Vein endothelial cell (primary cell): ENCODE measurements around the gene XNDC1N. TPM values are rescaled to one million over a fixed set of nuclear protein-coding genes. Genes with fewer than 3 reads are reported as not detected.

Source experiments
- total RNA-seq: library from RNA; depleted of rRNA; stranded (reverse); fragments of >200 nt; gene quantifications from 2 replicates; pipeline ENCODE4 v1.2.3, GENCODE V29; 2012

XNDC1N gene
- total RNA-seq: 8.1 and 10.5 TPM in 2 replicates

DNA sequence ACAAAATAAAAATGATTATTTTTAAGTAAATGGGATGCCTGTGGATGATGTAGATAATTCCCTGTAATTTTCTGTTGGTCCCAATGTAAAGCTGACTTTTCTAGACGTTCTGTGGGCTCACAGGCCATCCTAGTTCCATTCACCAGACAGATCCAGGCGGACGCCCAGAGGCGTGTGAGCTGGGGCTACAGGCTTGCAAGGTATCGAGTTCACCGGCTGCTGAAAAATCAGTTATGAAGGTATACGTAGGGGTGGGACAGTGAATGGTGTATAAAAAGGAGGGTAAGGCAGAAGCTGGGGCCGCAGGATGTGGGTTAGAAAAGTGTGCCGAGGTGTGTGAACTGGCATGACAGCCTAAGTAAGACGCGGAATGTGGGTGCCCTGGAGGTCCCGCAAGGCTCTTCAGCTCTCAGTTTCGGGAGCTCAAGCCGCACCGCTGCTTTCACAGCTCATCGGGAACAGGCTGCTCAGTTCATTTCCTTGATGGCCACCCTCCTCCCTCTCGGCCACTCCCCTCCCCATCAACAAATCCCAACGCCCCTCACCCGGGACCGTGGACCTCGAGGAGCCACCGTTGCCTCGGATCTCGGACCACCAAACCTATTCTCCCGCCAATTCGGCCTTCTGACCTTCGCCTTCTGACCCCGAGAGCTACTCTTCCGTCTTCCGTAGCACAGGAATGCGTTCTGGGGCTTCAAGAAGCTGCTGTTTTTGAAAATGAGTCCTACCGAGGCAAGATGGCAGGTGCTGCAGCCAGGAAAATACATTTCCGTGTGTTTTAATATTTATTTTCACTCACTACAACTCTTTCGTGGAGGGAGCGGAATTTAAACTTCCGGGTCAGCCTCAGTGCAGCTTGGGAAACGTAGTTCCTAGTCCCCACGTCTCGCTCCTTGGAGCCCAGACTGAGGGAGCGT lies at the start of gene XNDC1N:
XNDC1N (minus strand) TSS at position 775 of the 917 bp plus-strand sequence. CDS start 5,241 bp downstream, outside the sequence.

DNA sequence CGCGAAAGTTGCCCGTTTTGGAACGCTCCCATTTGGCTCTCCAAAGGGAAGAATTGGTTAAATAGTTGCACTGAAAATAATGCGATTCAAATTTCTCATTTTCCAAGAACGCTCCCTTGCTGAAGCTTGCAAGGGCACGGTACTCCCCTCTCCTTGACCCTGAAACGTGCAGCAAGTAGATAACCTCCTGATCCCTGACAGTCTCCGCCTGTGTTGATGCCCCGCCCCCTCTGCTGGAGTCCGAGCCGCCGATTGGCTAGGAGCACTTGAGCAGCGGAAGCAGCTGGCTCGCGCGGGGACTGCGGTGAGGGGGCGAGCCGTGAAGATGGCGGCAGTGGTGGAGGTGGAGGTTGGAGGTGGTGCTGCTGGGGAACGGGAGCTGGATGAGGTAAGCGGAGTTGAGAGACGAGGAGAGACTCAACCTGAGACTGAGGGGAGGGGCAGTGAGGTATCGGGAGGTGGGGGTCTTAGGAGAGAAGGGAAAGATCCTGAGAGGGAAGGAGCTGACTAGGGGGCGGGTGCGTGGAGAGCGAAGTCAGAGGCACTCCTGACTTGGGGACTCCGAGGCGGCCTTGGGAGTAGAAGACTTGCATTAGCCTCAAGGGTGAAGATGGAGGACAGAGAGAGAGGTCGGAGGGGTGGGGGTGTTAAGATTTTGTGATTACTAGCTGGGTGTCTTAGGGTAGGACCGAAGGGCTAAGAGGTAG lies 496 bp upstream of the XNDC1N start, which contains the start of gene RNF121:
RNF121 (plus strand) TSS at position 310 of the 707 bp plus-strand sequence; CDS start at position 326, 16 bp downstream.

Other genes with a start within 250 kb of the XNDC1N start
- gene DEFB108B, start 95.4 kb downstream of the XNDC1N start, total RNA-seq: not detected in 2 replicates
- gene DEFB131B, start 50.1 kb downstream of the XNDC1N start, total RNA-seq: not detected in 2 replicates
- gene RNF121, start 452 bp upstream of the XNDC1N start, total RNA-seq: 52.7 and 66.3 TPM in 2 replicates
- 5.4 and 9.1 TPM in 2 replicates for gene IL18BP, start 70.3 kb upstream of the XNDC1N start, total RNA-seq
- gene NUMA1, start 151.9 kb upstream of the XNDC1N start, total RNA-seq: 168 and 194 TPM in 2 replicates
- 2.9 and 6.2 TPM in 2 replicates for gene LRRC51, start 152.3 kb upstream of the XNDC1N start, total RNA-seq
- 116 and 118 TPM in 2 replicates for gene LAMTOR1, start 174.7 kb upstream of the XNDC1N start, total RNA-seq
- gene TOMT, start 177.3 kb upstream of the XNDC1N start, total RNA-seq: 0.10 TPM in 1 of 2 replicates, not detected in the other
- 25.8 and 28.3 TPM in 2 replicates for gene ANAPC15, start 184.1 kb upstream of the XNDC1N start, total RNA-seq
- not detected in 2 replicates for gene FOLR3, start 207.1 kb upstream of the XNDC1N start, total RNA-seq